CD4-positive, alpha-beta T cell (primary cell): ENCODE results near the gene DCDC1. TPM values are rescaled to one million over a fixed set of nuclear protein-coding genes. Genes with fewer than 3 reads are reported as not detected.

Experiments used
- ATAC-seq: fragments of 200-7000 bp; cut with Tn5 transposase; one replicate; pipeline ENCODE4 v1.10.0; 2022; ENCODE audit warnings: mild to moderate bottlenecking; ENCODE audit not compliant: poor library complexity
- CTCF ChIA-PET: fragments of 350-600 bp; sonication (Branson Sonifier 250); formaldehyde crosslinking; loops from one replicate; lab custom pipeline; 2021; ENCODE audit warnings: antibody characterized with exemption, inconsistent platforms; lab: Charles Lee
- POLR2A ChIA-PET: fragments of 350-600 bp; sonication (Branson Sonifier 250); formaldehyde crosslinking; loops from one replicate; lab custom pipeline; 2021; ENCODE audit warnings: antibody characterized with exemption, inconsistent platforms; lab: Charles Lee
- DNase-seq, 14 experiments: peaks; one replicate each; pipeline ENCODE4 v3.0.0-alpha.2; 2013 to 2020; ENCODE audit warnings: mixed read lengths in 2 of 14
- H3K27ac ChIP-seq, 2 donors: one replicate each; pipeline versions ENCODE4 v1.5.1 to v1.7.0; 2013; ENCODE audit warnings: low read length in 2 of 2, low read depth in 1 of 2, mild to moderate bottlenecking in 1 of 2
- H3K27me3 ChIP-seq, 2 experiments: 1 replicate in 1 of 2; 2 replicates in 1 of 2; pipeline versions ENCODE4 v1.6.1 to v1.7.0; 2013; ENCODE audit warnings: low read length in 2 of 2, control low read depth in 1 of 2, mild to moderate bottlenecking in 1 of 2, moderate library complexity in 1 of 2; ENCODE audit not compliant: insufficient read depth in 2 of 2, control insufficient read depth in 1 of 2
- H3K36me3 ChIP-seq: one replicate; pipeline ENCODE4 v1.6.1; 2013; ENCODE audit warnings: low read length, control low read depth; ENCODE audit not compliant: insufficient read depth
- H3K4me1 ChIP-seq: one replicate; pipeline ENCODE4 v1.6.1; 2013; ENCODE audit warnings: low read length, control low read depth; ENCODE audit not compliant: insufficient read depth
- H3K4me3 ChIP-seq: one replicate; pipeline ENCODE4 v1.5.1; 2013; ENCODE audit warnings: mild to moderate bottlenecking, low read length, moderate library complexity
- H3K9me3 ChIP-seq, 2 experiments: 1 replicate in 1 of 2; 2 replicates in 1 of 2; pipeline versions ENCODE4 v1.6.1 to v1.7.0; 2013; ENCODE audit warnings: low read length in 2 of 2, mild to moderate bottlenecking in 2 of 2, control low read depth in 1 of 2, moderate library complexity in 1 of 2; ENCODE audit not compliant: control insufficient read depth in 1 of 2, insufficient read depth in 1 of 2
- H3K27ac Mint-ChIP-seq: one replicate; pipeline ENCODE4 v1.8.0; 2020; ENCODE audit warnings: mixed read lengths
- H3K27me3 Mint-ChIP-seq: one replicate; pipeline ENCODE4 v1.8.0; 2021; ENCODE audit warnings: mixed read lengths
- H3K36me3 Mint-ChIP-seq: one replicate; pipeline ENCODE4 v1.8.0; 2021; ENCODE audit warnings: low read depth, mixed read lengths
- H3K4me1 Mint-ChIP-seq: one replicate; pipeline ENCODE4 v1.8.0; 2021; ENCODE audit warnings: low read depth, mixed read lengths
- H3K4me3 Mint-ChIP-seq: one replicate; pipeline ENCODE4 v1.8.0; 2020; ENCODE audit warnings: mild to moderate bottlenecking, mixed read lengths
- H3K9me3 Mint-ChIP-seq: one replicate; pipeline ENCODE4 v1.8.0; 2020; ENCODE audit warnings: mixed read lengths
- intact Hi-C, 2 experiments: fragments of 100-400 bp; cut with DNase I in 1 of 2; cut with micrococcal nuclease in 1 of 2; formaldehyde crosslinking; loops; one replicate each; pipeline versions ENCODE4 v1.15.1 to v1.9.0; 2023 to 2025; cut with DNase I, micrococcal nuclease
- total RNA-seq, 174 experiments: library from RNA in 2 of 174; stranded (reverse) in 2 of 174; gene quantifications; one replicate each; pipeline ENCODE4 v1.2.3 and lab custom pipeline; 2021 to 2026
- TF ChIP-seq, protein P1 (sequence below): fragments of 200-600 bp; IDR thresholded peaks from one replicate; pipeline ENCODE4 v1.8.0; 2022; ENCODE audit warnings: antibody characterized with exemption, mild to moderate bottlenecking

The DCDC1 gene
- total RNA-seq, 2 experiments from 2014 or later = 0.11 TPM; not detected in 1

DNA sequence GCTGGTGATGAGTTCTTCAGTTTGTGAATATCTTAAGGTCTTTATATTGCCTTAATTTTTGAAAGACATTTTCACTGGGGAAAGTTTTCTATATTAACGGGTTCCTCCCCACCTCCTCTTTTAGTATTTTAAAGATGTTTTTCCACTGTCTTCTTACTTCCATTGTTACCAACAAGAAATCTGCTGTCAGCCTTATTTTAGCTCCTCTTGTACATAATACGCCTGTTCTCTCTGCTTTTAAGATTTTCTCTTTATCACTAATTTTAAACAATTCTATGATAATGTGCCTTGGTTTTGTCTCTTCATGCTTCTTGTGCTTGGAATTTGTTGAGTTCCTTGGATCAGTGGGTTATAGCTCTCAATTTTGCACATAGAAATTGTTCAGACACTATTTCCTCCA is 280.4 kb downstream of the DCDC1 start:
- DNase-seq (no peak), ATAC-seq (no peak)
- no peaks in the 10 kb centered on the region for H3K4me1 Mint-ChIP-seq
- H3K36me3 Mint-ChIP-seq = no peaks in the 10 kb centered on the region
- peaks cover 21% of the 10 kb centered on the region for H3K9me3 Mint-ChIP-seq
- Histone ChIP-seq H3K27ac (no peak overlapping the region), H3K4me1 (no peaks in the 10 kb centered on the region), H3K36me3 (no peaks in the 10 kb centered on the region), H3K9me3 (peaks cover 3 to 18% of the 10 kb centered on the region in 2 experiments), H3K27me3 (no peaks in the 10 kb centered on the region), H3K4me3 (no peak overlapping the region)
- ChIA-PET CTCF (no interaction called here), POLR2A (no interaction called here)
- TF ChIP-seq, protein P1, sequence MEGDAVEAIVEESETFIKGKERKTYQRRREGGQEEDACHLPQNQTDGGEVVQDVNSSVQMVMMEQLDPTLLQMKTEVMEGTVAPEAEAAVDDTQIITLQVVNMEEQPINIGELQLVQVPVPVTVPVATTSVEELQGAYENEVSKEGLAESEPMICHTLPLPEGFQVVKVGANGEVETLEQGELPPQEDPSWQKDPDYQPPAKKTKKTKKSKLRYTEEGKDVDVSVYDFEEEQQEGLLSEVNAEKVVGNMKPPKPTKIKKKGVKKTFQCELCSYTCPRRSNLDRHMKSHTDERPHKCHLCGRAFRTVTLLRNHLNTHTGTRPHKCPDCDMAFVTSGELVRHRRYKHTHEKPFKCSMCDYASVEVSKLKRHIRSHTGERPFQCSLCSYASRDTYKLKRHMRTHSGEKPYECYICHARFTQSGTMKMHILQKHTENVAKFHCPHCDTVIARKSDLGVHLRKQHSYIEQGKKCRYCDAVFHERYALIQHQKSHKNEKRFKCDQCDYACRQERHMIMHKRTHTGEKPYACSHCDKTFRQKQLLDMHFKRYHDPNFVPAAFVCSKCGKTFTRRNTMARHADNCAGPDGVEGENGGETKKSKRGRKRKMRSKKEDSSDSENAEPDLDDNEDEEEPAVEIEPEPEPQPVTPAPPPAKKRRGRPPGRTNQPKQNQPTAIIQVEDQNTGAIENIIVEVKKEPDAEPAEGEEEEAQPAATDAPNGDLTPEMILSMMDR = no peak
- no peaks in the 10 kb centered on the region for H3K27me3 Mint-ChIP-seq
- intact Hi-C loops = no loop called here
- no peak overlapping the region for H3K4me3 Mint-ChIP-seq
- H3K27ac Mint-ChIP-seq = no peak overlapping the region

DNA sequence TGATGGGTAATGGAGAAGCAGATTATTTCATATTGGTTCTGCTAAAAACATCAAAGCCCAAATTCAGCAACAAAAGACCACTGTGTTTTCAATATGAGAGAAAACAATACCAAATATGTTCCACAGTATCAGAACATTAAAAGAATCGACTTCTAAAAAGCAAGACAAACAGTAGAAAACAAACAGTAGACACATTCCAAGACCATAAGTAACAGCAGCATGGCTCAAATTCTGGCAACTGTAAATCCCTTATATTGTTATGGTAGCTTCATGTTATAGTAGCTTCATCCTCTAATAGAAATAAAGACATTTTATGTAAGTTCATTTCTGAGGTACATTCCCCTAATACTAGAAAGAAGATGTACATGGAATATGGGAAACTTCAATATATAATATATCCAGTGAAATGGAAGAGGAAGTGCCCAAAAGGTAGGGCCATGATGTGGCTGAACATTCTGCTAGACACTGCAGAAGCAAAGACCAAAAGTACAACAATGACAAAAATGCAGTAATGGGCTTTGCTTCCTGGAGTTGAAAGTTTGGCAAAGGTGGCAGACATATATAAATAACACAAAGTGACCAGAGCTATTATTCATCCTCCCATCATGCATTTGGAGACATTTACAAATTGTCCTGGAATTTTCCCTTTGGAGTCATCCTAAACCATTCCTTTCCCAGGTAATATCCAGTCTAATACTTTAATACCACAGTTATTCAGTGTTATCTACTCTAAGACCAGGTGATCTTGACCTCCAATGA is 299.9 kb downstream of the DCDC1 start:
- Histone ChIP-seq H3K9me3 (no peaks in the 10 kb centered on the region), H3K4me3 (no peak overlapping the region), H3K4me1 (no peaks in the 10 kb centered on the region), H3K36me3 (no peaks in the 10 kb centered on the region), H3K27me3 (no peaks in the 10 kb centered on the region), H3K27ac (no peak overlapping the region)
- TF ChIP-seq, protein P1 = no peak
- no peaks in the 10 kb centered on the region for H3K27me3 Mint-ChIP-seq
- no peak overlapping the region for H3K4me3 Mint-ChIP-seq
- DNase-seq (no peak), ATAC-seq (no peak)
- H3K4me1 Mint-ChIP-seq = no peaks in the 10 kb centered on the region
- H3K36me3 Mint-ChIP-seq = no peaks in the 10 kb centered on the region
- intact Hi-C loops = no loop called here
- CTCF ChIA-PET = no interaction called here
- no peak overlapping the region for H3K27ac Mint-ChIP-seq
- POLR2A ChIA-PET = no interaction called here
- H3K9me3 Mint-ChIP-seq = peaks cover 2% of the 10 kb centered on the region

DNA sequence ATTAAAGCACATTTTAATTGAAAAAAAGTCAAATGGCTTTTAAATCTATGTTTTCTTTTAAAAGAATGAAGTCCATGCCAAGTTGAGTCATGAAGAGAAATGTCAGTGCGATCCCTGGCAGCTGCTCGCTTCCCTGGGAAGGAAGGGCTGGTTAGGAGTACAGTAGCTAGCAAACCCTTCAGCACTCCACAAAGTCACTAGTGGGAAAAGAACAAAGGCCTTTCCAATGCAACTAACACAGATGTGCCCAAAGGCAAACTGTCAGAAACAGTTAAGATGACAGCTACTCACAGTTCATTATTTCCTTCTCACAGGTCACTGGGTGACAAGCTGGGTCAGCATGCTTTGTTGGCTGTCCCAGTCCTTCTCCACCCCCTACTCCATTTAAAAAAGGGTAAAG is 308.7 kb downstream of the DCDC1 start:
- Histone ChIP-seq H3K9me3 (no peaks in the 10 kb centered on the region), H3K4me3 (no peak overlapping the region), H3K36me3 (no peaks in the 10 kb centered on the region), H3K27ac (no peak overlapping the region), H3K27me3 (no peaks in the 10 kb centered on the region), H3K4me1 (no peaks in the 10 kb centered on the region)
- Mint-ChIP-seq H3K4me1 (no peaks in the 10 kb centered on the region), H3K27ac (no peak overlapping the region), H3K9me3 (no peaks in the 10 kb centered on the region), H3K27me3 (no peaks in the 10 kb centered on the region), H3K36me3 (no peaks in the 10 kb centered on the region), H3K4me3 (no peak overlapping the region)
- intact Hi-C loops = no loop called here
- no peak for ATAC-seq
- CTCF ChIA-PET = no interaction called here
- TF ChIP-seq, protein P1 = no peak
- POLR2A ChIA-PET = no interaction called here
- DNase-seq = no peak
